ENCODE measurements around the gene MAP1LC3B.
"Not testable (repeated sequence)": the region's sequence is repeated elsewhere in the genome, so short reads cannot be mapped to it uniquely, and the experiment has no call there.

Gene MAP1LC3B

DNA sequence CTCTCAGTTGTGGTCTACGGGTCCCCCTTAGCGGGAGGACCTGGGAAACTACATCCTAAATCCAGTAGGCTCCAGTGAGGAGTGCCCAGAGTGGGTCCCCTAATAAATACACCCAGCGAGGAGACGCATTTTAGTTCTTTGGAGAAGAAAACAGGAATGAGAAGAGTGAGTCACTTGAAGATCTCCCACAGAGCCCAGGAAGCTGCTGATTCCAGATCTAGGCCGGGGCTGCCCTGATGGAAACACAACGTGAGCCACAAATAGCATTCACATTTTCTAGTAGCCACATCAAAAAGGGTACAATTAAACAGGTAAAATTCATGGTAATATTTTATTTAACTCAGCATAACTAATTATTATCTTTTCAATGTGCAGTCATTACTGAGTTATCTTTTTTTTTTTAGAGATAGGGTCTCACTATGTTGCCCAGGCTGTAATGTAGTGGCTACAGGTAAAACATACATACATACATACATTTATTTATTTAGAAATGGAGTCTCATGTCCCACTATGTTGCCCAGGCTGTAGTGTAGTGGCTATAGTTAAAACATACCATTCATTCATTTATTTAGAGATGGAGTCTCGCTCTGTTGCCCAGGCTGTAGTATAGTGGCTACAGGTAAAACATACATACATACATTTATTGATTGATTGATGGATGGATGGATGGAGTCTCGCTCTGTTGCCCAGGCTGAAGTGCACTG lies 30.1 kb upstream of the MAP1LC3B start:
- no peak for DNase-seq

GRCh38 chr16:87362828-87363559 lies 29.1 kb upstream of the MAP1LC3B start:
- not testable (repeated sequence) for DNase-seq

DNA sequence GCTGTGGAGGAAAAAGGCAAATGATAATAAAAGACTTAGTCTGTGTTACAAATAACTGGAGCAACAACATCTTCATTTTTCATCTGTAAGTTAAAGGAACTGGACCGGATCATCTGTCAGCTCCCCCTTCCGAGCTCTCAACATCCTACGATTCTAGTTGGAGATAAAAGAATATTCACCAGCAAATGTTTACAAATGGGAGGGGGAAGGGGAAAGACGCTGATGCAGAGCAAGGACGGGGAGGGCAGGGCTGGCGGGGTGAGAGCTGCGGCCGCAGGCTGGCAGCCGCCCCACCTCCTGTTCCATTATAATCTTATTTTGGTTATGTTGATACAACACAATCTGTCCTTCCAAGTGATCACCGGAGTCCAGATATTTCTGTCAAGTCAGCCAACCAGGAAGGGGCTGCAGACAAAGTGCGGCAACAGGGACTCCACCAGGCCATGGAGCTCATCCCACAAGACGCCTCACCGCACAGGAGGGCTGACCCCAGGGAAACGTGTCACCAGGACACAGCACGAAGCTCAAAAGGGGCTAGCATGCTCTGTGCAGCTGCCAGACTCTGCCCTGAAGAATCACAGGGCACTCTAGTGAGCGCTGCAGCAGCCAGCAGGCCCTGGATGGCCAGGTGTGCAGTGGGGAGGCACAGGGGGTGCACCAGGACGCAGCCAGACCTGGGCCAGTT lies 28.2 kb upstream of the MAP1LC3B start:
- DNase-seq = no peak

GRCh38 chr16:87365021-87365713 lies 27.0 kb upstream of the MAP1LC3B start:
- DNase-seq = no peak

DNA sequence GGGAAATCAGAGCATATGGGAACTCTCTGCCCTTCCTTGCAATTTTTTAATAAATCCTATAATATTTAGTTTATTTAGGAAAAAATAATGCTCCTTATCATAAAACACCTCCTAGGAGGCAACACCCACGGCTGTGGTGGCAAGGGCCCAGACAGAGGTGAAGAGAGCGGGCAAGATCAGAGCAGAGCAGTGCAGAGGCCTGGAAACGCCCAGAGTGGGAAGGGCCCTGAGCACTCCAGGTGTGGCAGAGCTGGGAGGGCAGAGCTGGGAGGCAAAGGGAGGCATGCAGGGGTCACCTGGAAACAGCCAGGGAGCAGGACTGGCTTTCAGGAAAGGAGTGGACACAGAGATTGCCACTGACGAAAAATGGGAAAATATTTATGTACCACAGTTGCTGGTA lies 25.8 kb upstream of the MAP1LC3B start:
- DNase-seq = no peak

GRCh38 chr16:87366930-87367329 lies 25.2 kb upstream of the MAP1LC3B start:
- no peak for DNase-seq

DNA sequence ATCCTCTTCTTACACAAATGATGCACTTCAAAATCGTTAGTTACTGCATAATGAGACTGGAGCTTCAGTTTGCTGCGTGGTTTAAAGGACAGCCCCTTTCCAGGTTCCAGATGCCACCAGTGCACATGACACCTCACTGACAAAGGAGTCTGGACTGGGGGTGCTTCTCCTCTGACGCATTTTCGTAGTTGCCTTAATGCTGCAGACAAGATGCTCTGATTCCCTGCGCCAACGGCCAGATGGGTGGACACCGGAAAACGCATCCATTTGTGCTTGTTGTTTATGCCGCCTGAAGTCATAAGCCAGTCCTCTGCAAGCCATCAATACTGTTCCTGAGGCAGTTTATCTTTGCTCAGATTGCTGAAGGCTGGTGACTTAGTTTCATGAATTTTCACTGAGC lies 24.6 kb upstream of the MAP1LC3B start:
- DNase-seq = no peak

GRCh38 chr16:87368029-87368770 lies 23.9 kb upstream of the MAP1LC3B start:
- no peak for DNase-seq

GRCh38 chr16:87369117-87369765 lies 22.9 kb upstream of the MAP1LC3B start:
- DNase-seq = no peak

- DNase-seq = no peak
Observed at GRCh38 chr16:87369796-87370719, 22.1 kb upstream of the MAP1LC3B start.

DNA sequence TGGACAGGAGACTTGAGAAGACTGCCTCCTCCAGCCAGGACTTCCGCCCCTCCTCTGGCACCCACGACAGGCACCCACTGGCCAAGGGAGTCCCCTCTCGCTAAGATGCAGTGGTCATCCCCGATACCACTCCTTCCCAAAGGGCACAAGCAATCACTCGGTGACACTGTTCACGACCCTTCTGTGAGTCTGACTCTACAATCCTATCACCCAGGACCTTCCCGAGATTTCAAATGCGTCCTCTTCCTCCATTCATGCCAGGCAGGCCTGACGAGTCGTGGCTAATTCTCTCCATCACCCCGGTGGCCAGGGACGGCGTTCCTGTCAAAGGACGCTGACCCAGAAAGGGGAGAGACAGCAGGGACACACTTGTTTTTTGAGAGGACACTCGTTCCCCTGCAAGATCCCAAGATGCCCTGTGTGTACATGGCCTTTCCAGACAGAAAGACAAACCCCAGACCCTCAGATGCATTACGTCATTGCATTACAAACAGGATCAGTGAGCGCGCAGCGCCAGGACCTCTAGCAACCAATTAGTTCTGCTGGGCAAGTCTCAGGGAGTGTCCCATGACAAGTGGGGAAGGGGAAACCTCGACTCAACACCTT lies 20.8 kb upstream of the MAP1LC3B start:
- no peak for DNase-seq

GRCh38 chr16:87372305-87372704 lies 19.8 kb upstream of the MAP1LC3B start:
- DNase-seq = no peak

GRCh38 chr16:87374313-87374712 lies 17.8 kb upstream of the MAP1LC3B start:
- no peak for DNase-seq

DNA sequence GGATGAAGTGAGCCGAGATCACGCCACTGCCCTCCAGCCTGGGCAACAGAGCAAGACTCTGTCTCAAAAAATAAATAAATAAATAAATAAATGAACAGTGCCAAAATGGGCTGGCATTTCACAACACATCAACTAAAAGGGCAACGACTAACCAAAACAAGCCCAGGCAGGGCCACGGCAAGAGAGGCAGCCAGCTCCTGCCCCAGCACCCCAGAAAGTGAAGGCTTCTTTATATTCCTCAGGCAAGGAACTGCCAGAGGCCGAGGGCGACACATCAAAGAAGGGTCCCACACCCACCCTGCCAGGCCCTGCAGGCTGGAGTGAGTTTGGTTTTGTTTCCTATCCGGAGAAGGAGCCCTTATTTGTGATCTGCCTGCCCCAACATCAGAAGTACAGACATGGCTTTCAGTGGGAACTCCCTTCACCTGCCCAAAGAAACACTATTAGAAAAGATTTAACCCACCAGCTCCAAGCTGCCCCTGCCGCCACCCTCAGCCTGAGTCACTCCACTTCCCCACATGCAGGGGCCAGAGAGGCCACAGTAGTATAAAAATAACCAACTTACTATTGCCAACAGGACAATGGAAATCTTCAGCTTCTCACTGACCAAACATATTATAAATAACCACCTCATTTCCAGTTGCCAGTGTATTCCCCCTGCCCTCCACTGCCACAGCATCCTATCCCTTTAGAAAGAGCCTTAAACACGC lies 16.6 kb upstream of the MAP1LC3B start:
- DNase-seq = no peak

GRCh38 chr16:87376660-87377059 lies 15.5 kb upstream of the MAP1LC3B start:
- no peak for DNase-seq

- DNase-seq = not testable (repeated sequence)
Observed at GRCh38 chr16:87379312-87379752, 12.8 kb upstream of the MAP1LC3B start.

- DNase-seq = no peak
Observed at GRCh38 chr16:87380403-87380802, 11.7 kb upstream of the MAP1LC3B start.

- DNase-seq = no peak
Observed at GRCh38 chr16:87380881-87381280, 11.3 kb upstream of the MAP1LC3B start.

GRCh38 chr16:87382023-87382785 lies 9.9 kb upstream of the MAP1LC3B start:
- no peak for DNase-seq

Measured in activated CD4-positive, alpha-beta T cell treated with anti-CD3 and anti-CD28 coated beads for 1 hour (primary cell).